ENCODE measurements around the gene VDAC2.
"Not testable (repeated sequence)": the region's sequence is repeated elsewhere in the genome, so short reads cannot be mapped to it uniquely, and the experiment has no call there.

Gene VDAC2

DNA sequence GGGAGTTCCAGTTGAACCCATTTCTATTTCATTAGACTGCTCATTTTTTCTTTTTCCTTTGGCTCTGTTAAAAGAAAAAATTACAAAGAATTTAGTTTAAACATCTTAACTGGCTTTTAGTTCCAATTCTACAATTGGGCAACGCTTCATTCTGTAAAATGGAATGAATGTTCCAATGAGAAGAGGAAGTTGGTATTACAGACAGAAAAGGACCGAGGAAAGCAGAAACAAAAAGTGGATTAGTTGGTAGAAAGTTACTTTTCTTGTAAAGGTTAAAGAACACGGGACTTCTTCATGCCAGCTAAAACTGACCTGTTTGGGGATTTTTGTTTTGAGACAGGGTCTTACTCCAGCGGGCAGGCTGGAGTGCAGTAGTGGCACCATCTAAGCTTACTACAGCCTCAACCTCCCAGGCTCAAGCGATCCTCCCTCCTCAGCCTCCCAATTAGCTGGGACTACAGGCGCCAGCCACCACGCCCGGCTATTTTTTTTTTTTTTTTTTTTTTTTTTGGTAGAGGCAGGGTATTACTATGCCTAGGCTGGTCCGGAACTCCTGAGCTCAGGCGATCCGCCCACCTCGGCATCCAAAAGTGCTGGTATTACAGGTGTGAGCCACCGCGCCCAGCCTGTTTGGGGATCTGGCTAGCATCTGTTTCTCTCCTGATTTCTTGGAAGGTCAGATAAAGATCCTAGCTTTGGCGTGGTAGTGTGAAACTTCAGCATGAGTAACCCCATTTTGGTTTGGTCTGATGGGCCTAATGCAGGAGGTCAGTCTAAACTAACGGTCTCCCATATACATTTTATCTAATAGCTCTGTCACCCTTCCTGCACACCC, 1.3 kb upstream of the VDAC2 start:
- TF ChIP-seq, protein P1, sequence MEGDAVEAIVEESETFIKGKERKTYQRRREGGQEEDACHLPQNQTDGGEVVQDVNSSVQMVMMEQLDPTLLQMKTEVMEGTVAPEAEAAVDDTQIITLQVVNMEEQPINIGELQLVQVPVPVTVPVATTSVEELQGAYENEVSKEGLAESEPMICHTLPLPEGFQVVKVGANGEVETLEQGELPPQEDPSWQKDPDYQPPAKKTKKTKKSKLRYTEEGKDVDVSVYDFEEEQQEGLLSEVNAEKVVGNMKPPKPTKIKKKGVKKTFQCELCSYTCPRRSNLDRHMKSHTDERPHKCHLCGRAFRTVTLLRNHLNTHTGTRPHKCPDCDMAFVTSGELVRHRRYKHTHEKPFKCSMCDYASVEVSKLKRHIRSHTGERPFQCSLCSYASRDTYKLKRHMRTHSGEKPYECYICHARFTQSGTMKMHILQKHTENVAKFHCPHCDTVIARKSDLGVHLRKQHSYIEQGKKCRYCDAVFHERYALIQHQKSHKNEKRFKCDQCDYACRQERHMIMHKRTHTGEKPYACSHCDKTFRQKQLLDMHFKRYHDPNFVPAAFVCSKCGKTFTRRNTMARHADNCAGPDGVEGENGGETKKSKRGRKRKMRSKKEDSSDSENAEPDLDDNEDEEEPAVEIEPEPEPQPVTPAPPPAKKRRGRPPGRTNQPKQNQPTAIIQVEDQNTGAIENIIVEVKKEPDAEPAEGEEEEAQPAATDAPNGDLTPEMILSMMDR (IDR thresholded peaks at IDR 0.05; ENCODE audit: insufficient read depth, low read length, missing control alignments): no peak
- no peak for DNase-seq (ENCODE audit: low read depth, low spot score)
- POLR2A ChIA-PET: interaction anchor here (1.2 to 3.3 kb wide), 6 partner anchors 14 to 98 kb away, joined by 4 to 24 read pairs (median 6); partner anchors contain the start of genes COMTD1 and SAMD8

DNA sequence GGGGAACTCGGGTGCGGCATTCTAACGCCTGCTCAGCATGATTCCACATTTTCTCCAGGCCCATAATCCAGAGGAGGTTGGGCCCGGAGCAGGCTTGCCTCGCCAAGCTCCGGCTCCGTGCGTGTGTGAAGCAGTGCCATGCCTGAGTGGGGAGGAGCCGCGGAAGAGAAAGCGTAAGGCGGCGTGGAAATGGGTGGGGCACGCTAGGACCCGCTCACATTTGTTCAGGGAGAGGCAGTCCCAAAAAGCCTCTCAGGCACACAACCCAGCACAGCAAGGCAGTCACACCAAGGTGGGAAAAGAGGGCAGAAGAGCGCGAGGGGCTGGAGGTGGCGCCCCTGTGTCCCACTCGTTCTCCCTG, 695 bp upstream of the VDAC2 start:
- DNase-seq (ENCODE audit: low read depth, low spot score): no peak
- TF ChIP-seq, protein P1 (IDR thresholded peaks at IDR 0.05; ENCODE audit: insufficient read depth, low read length, missing control alignments): no peak
- ChIA-PET POLR2A (interaction anchor here (1.1 to 3.3 kb wide), 7 partner anchors 11 to 99 kb away, joined by 3 to 24 read pairs (median 5); partner anchors contain the start of genes COMTD1 and SAMD8), CTCF (interaction anchor here (0.6 to 4.8 kb wide), 7 partner anchors 9 to 100 kb away, joined by 3 to 39 read pairs (median 4); partner anchors contain the start of gene COMTD1)
- H3K4me3 ChIP-seq (ENCODE audit: low read depth, low read length): peak overlapping the region; percentile 87

More for the DNA sequence above, 1.3 kb upstream of the VDAC2 start:
- H3K4me3 ChIP-seq (ENCODE audit: low read depth, low read length): peak overlapping the region; percentile 87
- CTCF ChIA-PET: interaction anchor here (0.6 to 4.8 kb wide), 6 partner anchors 9 to 101 kb away, joined by 3 to 39 read pairs (median 4); partner anchors contain the start of gene COMTD1

DNA sequence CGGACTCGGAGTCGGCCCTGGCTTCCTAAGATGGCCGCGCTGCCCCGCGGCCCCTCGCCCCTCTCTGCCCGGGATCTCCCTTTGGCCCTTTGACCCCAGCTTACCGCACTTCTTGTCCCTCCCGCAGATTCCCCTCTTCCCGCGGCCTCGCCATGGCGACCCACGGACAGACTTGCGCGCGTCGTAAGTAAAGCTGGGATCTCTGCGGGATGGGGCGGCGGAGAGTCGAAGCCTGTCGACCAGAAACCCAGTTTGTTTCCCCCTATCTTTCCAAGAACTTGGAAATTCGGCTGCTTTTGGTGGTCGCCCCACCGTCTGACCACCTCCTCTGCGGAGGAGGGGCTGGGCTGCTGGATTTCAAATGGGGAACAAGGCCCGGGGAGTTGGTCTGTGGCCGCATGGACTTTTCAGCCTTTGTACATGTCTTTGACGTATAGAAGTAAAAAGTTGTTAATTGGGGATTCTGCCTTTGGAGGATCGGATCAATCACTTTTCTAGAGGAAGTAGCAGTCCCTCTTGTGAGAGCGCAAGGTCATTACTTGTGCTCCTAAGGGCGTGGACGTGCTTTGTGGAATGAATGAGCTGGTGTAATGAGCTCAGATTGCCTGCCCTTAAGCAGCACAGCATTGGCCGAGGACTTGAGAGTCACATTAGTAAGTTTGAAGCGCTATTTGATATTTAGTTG, 553 bp downstream of the VDAC2 start:
- no peak for DNase-seq (ENCODE audit: low read depth, low spot score)
- peak overlapping the region; percentile 87 for H3K4me3 ChIP-seq (ENCODE audit: low read depth, low read length)
- POLR2A ChIA-PET: interaction anchor here (1.0 to 3.3 kb wide), 7 partner anchors 9 to 100 kb away, joined by 3 to 24 read pairs (median 5); partner anchors contain the start of gene SAMD8
- TF ChIP-seq, protein P1 (IDR thresholded peaks at IDR 0.05; ENCODE audit: insufficient read depth, low read length, missing control alignments): no peak
- CTCF ChIA-PET: interaction anchor here (0.8 to 4.8 kb wide), 10 partner anchors 12 to 24 kb away, joined by 3 to 39 read pairs (median 4); partner anchors contain the start of gene COMTD1

DNA sequence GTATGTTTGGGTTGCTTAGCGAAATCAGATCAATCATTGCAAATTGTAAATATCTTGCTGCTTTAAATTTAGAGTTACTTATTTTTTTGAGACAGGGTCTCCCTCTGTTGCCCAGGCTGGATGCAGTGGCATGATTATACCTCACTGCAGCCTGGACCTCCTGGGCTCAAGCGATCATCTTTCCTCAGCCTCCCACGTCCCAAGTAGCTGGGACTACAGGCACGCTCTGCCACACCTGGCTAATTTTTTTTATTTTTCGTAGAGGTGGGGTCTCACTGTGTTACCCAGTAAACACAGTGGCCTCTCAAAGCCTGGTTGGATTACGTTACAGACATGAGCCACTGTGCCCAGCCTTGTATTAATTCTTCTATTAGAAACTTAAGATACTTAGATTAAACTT, 1.7 kb downstream of the VDAC2 start:
- POLR2A ChIA-PET: interaction anchor here (2.1 to 3.3 kb wide), 2 partner anchors 13 to 101 kb away, joined by 5 to 24 read pairs; partner anchors contain the start of gene SAMD8
- no peak for DNase-seq (ENCODE audit: low read depth, low spot score)
- TF ChIP-seq, protein P1 (IDR thresholded peaks at IDR 0.05; ENCODE audit: insufficient read depth, low read length, missing control alignments): no peak
- peak overlapping the region; percentile 19; the same call in 1 of the 2 replicates for H3K4me3 ChIP-seq (ENCODE audit: low read depth, low read length)
- CTCF ChIA-PET: interaction anchor here (1.2 to 4.8 kb wide), 5 partner anchors 11 to 23 kb away, joined by 4 to 39 read pairs (median 9); partner anchors contain the start of gene COMTD1

DNA sequence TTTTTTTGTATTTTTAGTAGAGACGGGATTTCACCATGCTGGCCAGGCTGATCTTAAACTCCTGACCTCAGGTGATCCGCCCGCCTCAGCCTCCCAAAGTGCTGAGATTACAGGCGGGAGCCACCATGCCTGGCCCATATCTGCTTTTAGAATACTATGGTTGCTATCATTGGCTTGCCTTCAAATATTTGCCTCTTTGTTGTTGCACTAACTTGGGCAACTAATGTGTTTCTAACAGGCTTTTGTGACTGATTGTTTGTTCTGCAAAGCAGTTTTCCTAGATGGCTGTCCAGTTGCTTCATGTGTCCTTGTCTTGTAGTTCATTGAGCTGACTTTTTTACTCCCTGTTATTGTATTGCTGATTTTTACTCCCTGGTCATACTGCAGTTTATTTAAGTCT, 9.7 kb downstream of the VDAC2 start:
- CTCF ChIA-PET: interaction anchor here (0.6 to 1.2 kb wide), 2 partner anchors 15 to 32 kb away, joined by 3 read pairs; partner anchors contain the start of gene COMTD1

DNA sequence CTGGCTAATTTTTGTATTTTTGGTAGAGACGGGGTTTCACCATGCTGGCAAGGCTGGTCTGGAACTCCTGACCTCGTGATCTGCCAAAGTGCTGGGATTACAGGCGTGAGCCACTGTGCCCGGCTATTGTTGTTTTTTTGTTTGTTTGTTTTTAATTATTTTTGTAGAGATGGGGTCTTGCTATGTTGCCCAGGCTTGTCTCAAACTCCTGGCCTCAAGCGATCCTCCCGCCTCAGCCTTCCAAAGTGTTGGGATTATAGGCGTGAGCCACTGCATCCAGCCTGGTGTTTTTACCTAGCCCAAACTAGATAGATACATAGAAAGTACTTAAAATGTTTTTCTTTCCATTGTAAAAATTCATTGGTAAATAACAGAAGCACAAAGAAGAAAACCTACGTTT, 10.9 kb downstream of the VDAC2 start:
- CTCF ChIA-PET: interaction anchor here (1.6 to 6.4 kb wide), 3 partner anchors 10 to 34 kb away, joined by 7 to 78 read pairs (median 23); partner anchors contain the start of genes COMTD1 and VDAC2
- POLR2A ChIA-PET: not testable (repeated sequence)

More for the DNA sequence above, 9.7 kb downstream of the VDAC2 start:
- H3K4me3 ChIP-seq (ENCODE audit: low read depth, low read length): no peak overlapping the region
- DNase-seq (ENCODE audit: low read depth, low spot score): no peak
- POLR2A ChIA-PET: interaction anchor here (1.0 kb wide), 1 partner anchor 10 kb away, joined by 3 read pairs; the partner anchor contains the start of gene VDAC2
- TF ChIP-seq, protein P1 (IDR thresholded peaks at IDR 0.05; ENCODE audit: insufficient read depth, low read length, missing control alignments): no peak

More for the DNA sequence above, 10.9 kb downstream of the VDAC2 start:
- DNase-seq (ENCODE audit: low read depth, low spot score); H3K4me3 ChIP-seq (ENCODE audit: low read depth, low read length): not testable (repeated sequence)
